PFSK-1 (cell line): ENCODE results near the gene GRB2.

Source experiments
- FOXP2 ChIP-seq: optimal IDR thresholded peaks from 2 replicates; pipeline ENCODE3; 2011; ENCODE audit warnings: borderline replicate concordance, control low read depth, inconsistent platforms; ENCODE audit not compliant: insufficient read depth; ENCODE audit errors: extremely low read length, extremely low read depth
- POLR2AphosphoS5 ChIP-seq: IDR thresholded peaks from 2 replicates; pipeline ENCODE4 v1.6.1; 2012; ENCODE audit warnings: low read depth, mild to moderate bottlenecking, control low read depth, low read length, moderate library complexity
- SIN3A ChIP-seq: IDR thresholded peaks from 2 replicates; pipeline ENCODE4 v1.6.1; 2012; ENCODE audit warnings: mild to moderate bottlenecking, low read length, moderate library complexity, borderline replicate concordance; ENCODE audit not compliant: insufficient read depth
- TAF1 ChIP-seq: IDR thresholded peaks from 2 replicates; pipeline ENCODE4 v1.6.1; 2012; ENCODE audit warnings: low read length, control low read depth, borderline replicate concordance; ENCODE audit not compliant: insufficient read depth
- TF ChIP-seq, protein P1 (sequence below), 2 experiments: IDR thresholded peaks; 2 replicates each; pipeline versions ENCODE4 v1.6.1 to v1.8.0; 2011 to 2012; ENCODE audit warnings: low read depth in 2 of 2, low read length in 2 of 2, control low read depth in 1 of 2, inconsistent platforms in 1 of 2, mild to moderate bottlenecking in 1 of 2, moderate library complexity in 1 of 2; ENCODE audit not compliant: insufficient read depth in 1 of 2

The GRB2 gene

GRCh38 chr17:75371339-75371738 lies 34.1 kb downstream of the GRB2 start:
- no peak for TF ChIP-seq TAF1
- TF ChIP-seq SIN3A: no peak
- TF ChIP-seq, protein P1, sequence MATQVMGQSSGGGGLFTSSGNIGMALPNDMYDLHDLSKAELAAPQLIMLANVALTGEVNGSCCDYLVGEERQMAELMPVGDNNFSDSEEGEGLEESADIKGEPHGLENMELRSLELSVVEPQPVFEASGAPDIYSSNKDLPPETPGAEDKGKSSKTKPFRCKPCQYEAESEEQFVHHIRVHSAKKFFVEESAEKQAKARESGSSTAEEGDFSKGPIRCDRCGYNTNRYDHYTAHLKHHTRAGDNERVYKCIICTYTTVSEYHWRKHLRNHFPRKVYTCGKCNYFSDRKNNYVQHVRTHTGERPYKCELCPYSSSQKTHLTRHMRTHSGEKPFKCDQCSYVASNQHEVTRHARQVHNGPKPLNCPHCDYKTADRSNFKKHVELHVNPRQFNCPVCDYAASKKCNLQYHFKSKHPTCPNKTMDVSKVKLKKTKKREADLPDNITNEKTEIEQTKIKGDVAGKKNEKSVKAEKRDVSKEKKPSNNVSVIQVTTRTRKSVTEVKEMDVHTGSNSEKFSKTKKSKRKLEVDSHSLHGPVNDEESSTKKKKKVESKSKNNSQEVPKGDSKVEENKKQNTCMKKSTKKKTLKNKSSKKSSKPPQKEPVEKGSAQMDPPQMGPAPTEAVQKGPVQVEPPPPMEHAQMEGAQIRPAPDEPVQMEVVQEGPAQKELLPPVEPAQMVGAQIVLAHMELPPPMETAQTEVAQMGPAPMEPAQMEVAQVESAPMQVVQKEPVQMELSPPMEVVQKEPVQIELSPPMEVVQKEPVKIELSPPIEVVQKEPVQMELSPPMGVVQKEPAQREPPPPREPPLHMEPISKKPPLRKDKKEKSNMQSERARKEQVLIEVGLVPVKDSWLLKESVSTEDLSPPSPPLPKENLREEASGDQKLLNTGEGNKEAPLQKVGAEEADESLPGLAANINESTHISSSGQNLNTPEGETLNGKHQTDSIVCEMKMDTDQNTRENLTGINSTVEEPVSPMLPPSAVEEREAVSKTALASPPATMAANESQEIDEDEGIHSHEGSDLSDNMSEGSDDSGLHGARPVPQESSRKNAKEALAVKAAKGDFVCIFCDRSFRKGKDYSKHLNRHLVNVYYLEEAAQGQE (IDR thresholded peaks at IDR 0.05; ENCODE audit: insufficient read depth in 1 of 2, low read depth in 2 of 2, low read length in 2 of 2): no peak
- TF ChIP-seq FOXP2: no peak
- no peak for TF ChIP-seq POLR2AphosphoS5

- TF ChIP-seq SIN3A (no peak), POLR2AphosphoS5 (no peak), FOXP2 (no peak), TAF1 (no peak)
- TF ChIP-seq, protein P1 (IDR thresholded peaks at IDR 0.05; ENCODE audit: insufficient read depth in 1 of 2, low read depth in 2 of 2, low read length in 2 of 2): no peak
These were observed 35.1 kb downstream of the GRB2 start for GRCh38 chr17:75370286-75370915.

DNA sequence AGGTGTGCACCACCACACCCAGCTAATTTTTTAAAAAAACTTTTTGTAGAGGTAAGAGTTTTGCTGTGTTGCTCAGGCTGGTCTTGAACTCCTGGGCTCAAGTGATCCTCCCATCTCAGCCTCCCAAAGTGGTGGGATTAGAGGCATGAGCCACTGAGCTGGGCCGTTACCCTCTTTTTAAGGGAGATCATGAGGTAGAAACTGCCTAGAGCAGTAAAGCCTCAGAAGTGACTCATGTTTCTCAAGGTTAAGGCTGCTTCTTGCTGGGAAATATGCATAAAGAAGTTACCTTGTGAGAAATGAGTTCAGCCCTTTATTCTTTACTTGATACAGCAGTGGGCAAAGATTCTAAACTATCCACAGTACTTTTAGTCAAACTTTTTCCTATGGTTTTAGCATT lies 38.2 kb downstream of the GRB2 start:
- TF ChIP-seq, protein P1 (IDR thresholded peaks at IDR 0.05; ENCODE audit: insufficient read depth in 1 of 2, low read depth in 2 of 2, low read length in 2 of 2): no peak
- no peak for TF ChIP-seq POLR2AphosphoS5
- no peak for TF ChIP-seq SIN3A
- no peak for TF ChIP-seq FOXP2
- no peak for TF ChIP-seq TAF1

- no peak for TF ChIP-seq SIN3A
- TF ChIP-seq FOXP2: no peak
- no peak for TF ChIP-seq TAF1
These were observed 39.0 kb downstream of the GRB2 start for GRCh38 chr17:75366432-75366831.

- TF ChIP-seq POLR2AphosphoS5 (no peak), SIN3A (no peak), FOXP2 (no peak), TAF1 (no peak)
- TF ChIP-seq, protein P1 (IDR thresholded peaks at IDR 0.05; ENCODE audit: insufficient read depth in 1 of 2, low read depth in 2 of 2, low read length in 2 of 2): no peak
These were observed 39.6 kb downstream of the GRB2 start for GRCh38 chr17:75365931-75366275.
